ENCODE data around the gene CMIP. TPM values are rescaled to one million over a fixed set of nuclear protein-coding genes. Genes with fewer than 3 reads are reported as not detected.
"Not testable (repeated sequence)": the region's sequence is repeated elsewhere in the genome, so short reads cannot be mapped to it uniquely, and the experiment has no call there.

Gene CMIP
- total RNA-seq, 1 experiment from 2014 or later, result 68.0 TPM

- BruUV-seq (replicated peaks), result no TSS peak
- Histone ChIP-seq H3K36me3 (ENCODE audit: control insufficient read depth, insufficient read depth, low read length) (peaks cover 1% of the 10 kb centered on the region; the same call in 1 of the 2 replicates), H3K4me1 (peaks cover 13% of the 10 kb centered on the region), H3K9me3 (no peaks in the 10 kb centered on the region), H3K4me3 (ENCODE audit: low read depth, low read length) (no peak overlapping the region), H3K27me3 (replicated peaks; ENCODE audit: control insufficient read depth, insufficient read depth, low read length) (no peaks in the 10 kb centered on the region)
- intact Hi-C loops (cut with micrococcal nuclease; ENCODE audit: unreplicated experiment), result no loop called here
- POLR2A ChIA-PET, result no interaction called here
- H3K4me1 Mint-ChIP-seq (ENCODE audit: low read depth, unreplicated experiment), result peaks cover 8% of the 10 kb centered on the region
- H3K27me3 Mint-ChIP-seq (ENCODE audit: insufficient read depth, unreplicated experiment), result no peaks in the 10 kb centered on the region
- CTCF ChIA-PET, result no interaction called here
- no peak for DNase-seq
- H3K36me3 Mint-ChIP-seq (ENCODE audit: insufficient read depth, unreplicated experiment), result peaks cover 9% of the 10 kb centered on the region
- H3K4me3 Mint-ChIP-seq (ENCODE audit: unreplicated experiment), result no peak overlapping the region
- no peak for TF ChIP-seq CTCF (IDR thresholded peaks at IDR 0.05; ENCODE audit: insufficient read depth in 1 of 2, low read depth in 1 of 2, low read length in 1 of 2, severe bottlenecking in 1 of 2, unreplicated experiment in 1 of 2)
- H3K9me3 Mint-ChIP-seq (ENCODE audit: unreplicated experiment), result no peaks in the 10 kb centered on the region
- no peak overlapping the region for H3K27ac Mint-ChIP-seq (ENCODE audit: unreplicated experiment)
Measured at GRCh38 chr16:81576696-81577095, 132.1 kb downstream of the CMIP start.

GRCh38 chr16:81577272-81577671, 132.7 kb downstream of the CMIP start:
- BruUV-seq (replicated peaks); POLR2A ChIA-PET; H3K27me3 ChIP-seq (replicated peaks; ENCODE audit: control insufficient read depth, insufficient read depth, low read length): not testable (repeated sequence)

GRCh38 chr16:81578076-81578475, 133.5 kb downstream of the CMIP start:
- Histone ChIP-seq H3K36me3 (ENCODE audit: control insufficient read depth, insufficient read depth, low read length) (peaks cover 1% of the 10 kb centered on the region; the same call in 1 of the 2 replicates), H3K27me3 (replicated peaks; ENCODE audit: control insufficient read depth, insufficient read depth, low read length) (no peaks in the 10 kb centered on the region), H3K4me3 (ENCODE audit: low read depth, low read length) (no peak overlapping the region), H3K4me1 (peaks cover 20% of the 10 kb centered on the region), H3K9me3 (no peaks in the 10 kb centered on the region)
- ChIA-PET CTCF (no interaction called here), POLR2A (interaction anchor here (0.7 kb wide), 1 partner anchor 19 kb away, joined by 3 read pairs; no protein-coding TSS in a partner anchor)
- BruUV-seq (replicated peaks), result no TSS peak
- no peak for TF ChIP-seq CTCF (IDR thresholded peaks at IDR 0.05; ENCODE audit: insufficient read depth in 1 of 2, low read depth in 1 of 2, low read length in 1 of 2, severe bottlenecking in 1 of 2, unreplicated experiment in 1 of 2)
- Mint-ChIP-seq H3K9me3 (ENCODE audit: unreplicated experiment) (no peaks in the 10 kb centered on the region), H3K4me1 (ENCODE audit: low read depth, unreplicated experiment) (peaks cover 15% of the 10 kb centered on the region), H3K36me3 (ENCODE audit: insufficient read depth, unreplicated experiment) (peaks cover 5% of the 10 kb centered on the region), H3K27ac (ENCODE audit: unreplicated experiment) (no peak overlapping the region), H3K27me3 (ENCODE audit: insufficient read depth, unreplicated experiment) (no peaks in the 10 kb centered on the region), H3K4me3 (ENCODE audit: unreplicated experiment) (no peak overlapping the region)
- DNase-seq, result no peak
- intact Hi-C loops (cut with micrococcal nuclease; ENCODE audit: unreplicated experiment), result no loop called here

More at GRCh38 chr16:81577272-81577671, 132.7 kb downstream of the CMIP start:
- H3K4me1 ChIP-seq, result peaks cover 14% of the 10 kb centered on the region
- H3K9me3 ChIP-seq; H3K27ac Mint-ChIP-seq (ENCODE audit: unreplicated experiment); DNase-seq; H3K4me3 ChIP-seq (ENCODE audit: low read depth, low read length); H3K36me3 ChIP-seq (ENCODE audit: control insufficient read depth, insufficient read depth, low read length); H3K4me3 Mint-ChIP-seq (ENCODE audit: unreplicated experiment); H3K4me1 Mint-ChIP-seq (ENCODE audit: low read depth, unreplicated experiment); H3K27me3 Mint-ChIP-seq (ENCODE audit: insufficient read depth, unreplicated experiment); H3K9me3 Mint-ChIP-seq (ENCODE audit: unreplicated experiment); CTCF ChIA-PET; H3K36me3 Mint-ChIP-seq (ENCODE audit: insufficient read depth, unreplicated experiment); intact Hi-C loops (cut with micrococcal nuclease; ENCODE audit: unreplicated experiment): not testable (repeated sequence)
